ELF-1 (cell line): ENCODE measurements around the gene ACAD10.
"Not testable (repeated sequence)": the region's sequence is repeated elsewhere in the genome, so short reads cannot be mapped to it uniquely, and the experiment has no call there.

Source experiments
- DNase-seq: peaks from one replicate; pipeline ENCODE4 v3.0.0-alpha.2; 2016; ENCODE audit warnings: low read depth, low spot score

The ACAD10 gene

GRCh38 chr12:111685811-111686573, at the start of gene ACAD10, which contains the start of gene BRAP:
Gene ACAD10, plus strand, starts transcription at chr12:111686053. Its CDS starts 6,657 bp downstream, at chr12:111692710.
Gene BRAP, minus strand, starts transcription at chr12:111685956. Its CDS starts 164 bp downstream, at chr12:111685792.
- DNase-seq, result peak; percentile 98

DNA sequence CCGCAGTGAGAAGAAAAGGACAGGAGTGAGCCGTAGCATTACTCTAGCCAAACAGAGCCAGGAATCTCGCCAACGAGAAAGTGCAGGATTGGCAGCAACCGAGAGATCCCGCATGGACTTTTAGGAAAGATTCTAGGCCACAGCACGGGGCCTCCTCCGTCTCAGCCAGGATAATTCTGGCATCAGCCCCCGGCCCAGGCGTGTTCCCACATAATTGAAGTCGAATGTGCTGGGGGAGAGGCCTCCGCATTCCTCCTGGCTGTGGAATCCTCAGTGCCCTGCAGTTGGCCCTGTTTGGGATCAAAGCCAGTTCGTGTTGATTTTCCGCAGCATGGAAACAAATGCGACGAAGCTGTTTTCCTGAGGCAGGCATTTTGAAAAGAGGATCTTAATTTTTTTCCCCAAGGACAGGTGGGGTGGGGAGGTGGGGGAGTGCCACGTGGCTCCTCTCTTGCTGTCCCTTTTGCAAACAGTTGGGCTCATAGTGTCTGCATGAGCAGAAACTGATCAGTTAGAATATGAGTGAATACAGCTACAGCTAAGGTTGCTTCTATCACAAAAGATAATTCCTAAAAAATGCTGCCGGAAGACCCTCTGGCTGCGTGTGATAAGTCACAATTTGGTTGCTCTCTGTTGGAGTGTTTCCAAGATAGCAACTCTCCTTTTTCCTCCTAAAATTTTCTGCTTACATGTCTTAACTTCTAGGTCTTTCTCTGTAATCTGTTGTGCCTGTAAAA, 49.5 kb upstream of the ACAD10 start:
- peak; percentile 86 for DNase-seq

DNA sequence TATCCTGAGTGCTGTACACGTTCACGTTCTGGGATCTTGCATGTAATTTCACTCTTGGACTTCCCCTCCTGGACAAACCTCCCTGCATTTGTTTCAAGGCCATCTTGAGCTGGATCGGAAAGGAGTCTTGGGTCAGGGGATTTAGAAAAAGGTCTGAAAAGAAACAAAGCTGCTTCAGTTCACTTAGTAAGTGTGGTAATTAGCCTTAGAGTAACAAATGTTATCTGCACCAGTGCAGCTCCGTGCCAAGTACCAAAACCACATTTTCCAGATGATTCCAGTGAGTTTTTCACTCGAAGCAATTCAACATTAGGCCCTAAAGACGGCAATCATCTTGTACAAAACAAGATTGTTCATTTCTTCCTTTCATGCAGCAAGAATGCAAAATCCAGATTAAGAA, 47.3 kb upstream of the ACAD10 start:
- DNase-seq, result no peak

DNA sequence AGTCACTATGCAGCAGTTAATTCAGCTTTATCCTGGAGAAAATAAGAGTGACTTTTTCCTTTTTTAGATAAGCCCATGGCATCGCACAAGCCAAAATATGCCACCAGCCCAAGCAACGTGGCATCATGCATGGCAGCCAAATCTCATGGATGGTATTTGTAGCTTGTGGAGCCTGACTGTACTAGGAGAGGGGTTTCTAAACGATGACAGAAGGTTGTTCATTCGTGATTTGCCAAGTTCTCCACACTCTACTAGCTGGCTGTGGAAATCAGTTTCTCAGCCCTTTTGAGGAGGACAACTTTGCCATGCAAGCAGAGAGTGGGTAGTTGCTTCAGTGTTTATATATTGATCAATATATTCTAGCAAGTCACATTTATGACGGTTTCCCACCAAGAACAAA, 45.3 kb upstream of the ACAD10 start:
- no peak for DNase-seq

- no peak for DNase-seq
These were observed 43.0 kb upstream of the ACAD10 start for GRCh38 chr12:111642681-111643426.

- DNase-seq, result no peak
These were observed 42.4 kb upstream of the ACAD10 start for GRCh38 chr12:111643427-111643826.

DNA sequence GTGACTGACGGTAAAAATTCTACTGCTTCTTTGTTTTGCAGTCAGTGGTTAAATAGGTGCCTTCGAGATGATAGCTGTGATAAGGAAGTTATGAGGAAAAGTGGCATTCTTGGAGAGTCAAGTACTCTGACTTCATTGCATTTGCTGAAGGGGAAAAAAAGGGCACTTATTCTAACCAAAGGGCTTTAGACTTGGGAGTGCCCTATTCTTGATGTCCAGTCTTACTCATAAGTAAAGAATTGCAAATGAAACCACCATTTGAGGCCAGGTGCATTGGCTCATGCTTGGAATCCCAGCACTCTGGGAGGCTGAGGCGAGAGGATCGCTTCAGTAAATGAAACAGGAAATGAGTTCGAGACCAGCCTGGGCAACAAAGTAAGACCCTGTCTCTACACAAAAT, 40.4 kb upstream of the ACAD10 start:
- DNase-seq, result no peak

DNA sequence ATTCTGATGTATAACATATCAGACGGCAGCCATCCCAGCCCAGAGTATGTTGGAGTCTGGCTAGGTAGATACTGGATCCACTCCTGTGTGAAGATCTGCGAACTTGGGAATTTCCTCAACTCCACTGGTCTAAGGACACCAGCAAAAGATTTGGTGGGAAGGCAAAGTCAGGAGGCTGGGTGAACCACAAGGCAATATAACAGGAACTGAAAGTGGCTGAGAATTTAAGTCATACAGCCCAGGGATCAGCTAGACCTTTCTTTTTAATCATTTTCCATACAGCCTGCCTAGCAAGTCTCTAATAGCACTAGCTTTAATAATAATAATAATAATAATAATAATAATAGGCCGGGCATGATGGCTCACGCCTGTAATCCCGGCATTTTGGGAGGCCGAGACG, 34.9 kb upstream of the ACAD10 start:
- DNase-seq, result no peak

DNA sequence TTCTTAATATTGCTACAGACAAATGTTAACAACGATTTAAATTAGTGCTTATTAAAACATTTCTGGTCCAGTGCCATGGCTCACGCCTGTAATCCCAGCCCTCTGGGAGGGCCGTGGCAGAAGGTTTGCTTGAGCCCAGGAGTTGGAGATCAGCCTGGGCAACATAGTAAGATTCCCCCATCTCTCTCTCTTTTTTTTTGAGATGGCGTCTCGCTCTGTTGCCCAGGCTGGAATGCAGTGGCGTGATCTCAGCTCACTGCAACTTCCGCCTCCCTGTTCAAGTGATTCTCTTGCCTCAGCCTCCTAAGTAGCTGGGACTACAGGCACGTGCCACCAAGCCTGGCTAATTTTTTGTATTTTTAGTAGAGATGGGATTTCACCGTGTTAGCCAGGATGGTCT, 33.3 kb upstream of the ACAD10 start:
- not testable (repeated sequence) for DNase-seq

DNA sequence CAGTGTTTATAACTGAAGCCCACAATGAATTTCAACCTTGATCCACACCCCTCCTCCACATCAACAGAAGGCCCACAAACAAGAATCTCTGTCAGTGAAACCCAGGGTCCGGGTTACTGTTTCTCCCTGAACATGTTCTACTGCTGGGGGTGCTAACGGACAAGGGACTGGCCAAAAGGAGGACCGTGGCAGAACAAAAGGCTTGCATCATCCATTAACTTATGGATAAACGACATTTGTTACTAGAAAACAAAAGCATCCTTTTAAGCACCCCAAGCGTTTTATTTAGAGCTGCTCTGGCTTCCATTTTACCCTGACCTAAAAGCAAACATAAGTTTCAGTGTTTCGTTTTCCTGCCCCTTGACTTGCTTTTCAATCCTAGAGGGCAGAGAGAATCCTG, 32.3 kb upstream of the ACAD10 start:
- no peak for DNase-seq

DNA sequence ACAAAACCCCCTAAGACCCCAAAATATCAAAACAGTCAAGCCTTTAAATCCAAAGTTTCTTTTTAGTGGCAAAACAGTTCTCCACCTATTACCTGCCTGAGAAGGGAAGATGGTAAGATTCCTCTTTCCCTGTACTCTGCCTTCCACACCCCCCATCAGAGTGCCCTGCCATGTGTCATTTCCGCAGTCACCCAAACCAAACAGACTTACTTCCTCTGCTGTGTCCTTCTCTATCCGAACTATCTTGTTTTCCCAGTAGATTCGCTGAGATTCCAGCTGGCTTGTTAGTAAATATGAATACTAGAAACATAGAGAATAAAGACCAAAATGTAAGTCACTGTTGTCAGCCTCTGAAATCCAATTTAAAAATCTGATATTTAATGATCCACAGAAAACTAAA, 30.5 kb upstream of the ACAD10 start:
- DNase-seq, result no peak

GRCh38 chr12:111656016-111656415, 29.8 kb upstream of the ACAD10 start:
- DNase-seq, result no peak

DNA sequence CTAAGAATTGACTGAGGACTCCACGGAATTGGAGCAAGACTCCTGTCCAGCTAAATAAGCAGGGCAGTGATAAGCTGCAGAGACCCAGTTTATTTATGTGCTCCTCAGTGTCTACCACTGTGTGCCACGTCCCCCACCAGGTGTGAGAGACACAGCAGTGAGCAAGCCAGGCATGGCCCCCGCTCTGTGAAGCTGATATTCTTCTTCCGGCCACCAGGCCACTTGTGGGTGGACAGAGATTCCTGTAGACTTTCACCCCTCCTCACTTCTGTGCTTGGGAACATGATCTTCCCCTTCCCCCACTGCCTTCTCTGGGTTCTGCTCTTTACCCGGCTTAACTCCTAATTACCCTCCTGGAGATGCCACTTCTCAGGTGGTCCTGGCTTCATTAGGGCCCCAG, 21.4 kb upstream of the ACAD10 start:
- DNase-seq, result no peak

DNA sequence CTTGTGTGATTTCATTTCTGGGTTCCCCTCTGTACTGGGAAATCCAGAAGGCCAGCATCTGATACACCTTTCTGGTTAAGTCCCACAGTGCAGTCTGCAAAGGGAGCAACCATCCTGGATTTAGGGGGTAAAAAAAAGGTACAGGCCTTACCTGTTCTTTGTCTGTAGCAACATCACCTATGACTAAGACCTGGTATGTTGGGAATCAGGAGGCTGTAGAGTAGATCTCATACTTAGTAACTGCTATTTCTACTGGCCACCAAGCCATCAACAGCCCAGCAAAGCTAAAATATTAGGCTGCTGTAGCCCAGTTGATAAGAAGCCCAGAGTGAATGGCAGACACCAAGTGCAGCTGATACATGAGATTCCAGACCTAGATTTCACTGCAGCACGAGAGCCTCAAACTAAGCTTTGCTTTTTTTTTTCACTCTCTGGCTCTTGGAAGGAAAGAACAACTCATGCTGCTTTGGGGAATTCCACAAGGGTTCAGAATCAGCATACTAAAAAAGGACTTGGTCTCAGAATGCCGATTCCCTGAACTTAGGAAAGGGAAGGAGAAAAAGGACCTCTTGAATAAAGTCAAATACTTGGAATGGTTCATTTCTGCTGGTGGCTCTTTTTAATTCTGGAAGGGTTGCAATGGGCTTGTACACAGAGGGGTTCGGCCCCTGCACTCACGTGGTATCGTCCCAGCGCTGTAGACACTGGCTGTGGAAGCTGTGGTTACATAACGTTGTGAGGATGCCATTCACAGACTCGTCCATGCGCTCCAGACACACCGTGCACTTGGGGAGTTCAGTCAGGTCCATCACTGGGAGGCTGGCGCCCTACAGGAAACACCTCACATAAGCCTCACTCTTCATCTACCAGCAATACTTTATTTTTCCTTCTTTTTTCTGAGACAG, 20.6 kb upstream of the ACAD10 start:
- no peak for DNase-seq

- DNase-seq, result no peak
These were observed 13.0 kb upstream of the ACAD10 start for GRCh38 chr12:111672822-111673381.

GRCh38 chr12:111673503-111673902, 12.3 kb upstream of the ACAD10 start:
- no peak for DNase-seq

DNA sequence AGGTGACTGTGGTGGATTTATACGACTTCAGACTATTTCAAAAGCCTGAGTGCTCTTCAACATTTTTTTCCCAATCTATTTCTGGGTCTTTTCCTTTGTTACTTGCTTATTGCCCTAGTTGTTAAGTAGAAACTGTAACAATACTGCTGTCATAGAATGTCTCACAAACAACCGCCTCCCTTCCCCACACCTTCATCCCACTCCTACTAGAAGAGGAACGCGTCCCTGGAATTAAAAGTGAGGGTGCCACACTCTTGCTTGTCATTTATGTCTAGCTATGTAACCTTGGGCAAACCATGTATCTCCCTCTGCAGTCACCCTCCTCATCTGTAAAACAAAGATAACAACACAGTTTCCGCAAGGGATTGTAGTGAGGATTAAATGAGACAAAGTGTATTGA, 8.7 kb upstream of the ACAD10 start:
- no peak for DNase-seq

DNA sequence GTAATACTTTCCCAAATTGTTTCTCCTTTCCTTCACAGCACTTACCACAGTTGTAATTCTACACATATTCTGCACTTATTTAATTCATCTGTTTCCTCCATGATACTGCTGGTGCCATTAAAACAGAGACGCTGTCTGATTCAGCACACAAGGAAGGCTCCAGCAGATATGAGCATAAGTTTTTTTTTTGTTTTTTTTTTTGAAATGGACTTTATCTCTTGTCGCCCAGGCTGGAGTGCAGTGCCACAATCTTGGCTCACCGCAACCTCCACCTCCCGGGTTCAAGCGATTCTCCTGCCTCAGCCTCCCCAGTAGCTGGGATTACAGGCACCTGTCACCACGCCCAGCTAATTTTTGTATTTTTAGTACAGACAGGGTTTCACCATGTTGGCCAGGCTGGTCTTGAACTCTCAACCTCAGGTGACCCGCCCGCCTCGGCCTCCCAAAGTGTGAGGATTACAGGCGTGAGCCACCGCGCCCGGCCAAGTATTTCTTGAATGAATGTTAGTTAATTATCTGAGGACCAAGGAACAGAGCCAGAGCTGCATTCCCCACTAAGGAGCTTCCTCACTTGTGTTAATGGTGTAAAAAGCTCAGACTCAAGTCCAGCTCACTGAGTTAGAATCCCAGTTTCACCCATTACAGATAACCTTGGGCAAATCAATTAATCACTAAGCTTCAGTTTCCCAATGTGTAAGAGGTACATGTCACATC, 1.2 kb upstream of the ACAD10 start:
- DNase-seq, result peak; percentile 14

GRCh38 chr12:111685322-111685810, 487 bp upstream of the ACAD10 start:
- DNase-seq, result no peak

DNA sequence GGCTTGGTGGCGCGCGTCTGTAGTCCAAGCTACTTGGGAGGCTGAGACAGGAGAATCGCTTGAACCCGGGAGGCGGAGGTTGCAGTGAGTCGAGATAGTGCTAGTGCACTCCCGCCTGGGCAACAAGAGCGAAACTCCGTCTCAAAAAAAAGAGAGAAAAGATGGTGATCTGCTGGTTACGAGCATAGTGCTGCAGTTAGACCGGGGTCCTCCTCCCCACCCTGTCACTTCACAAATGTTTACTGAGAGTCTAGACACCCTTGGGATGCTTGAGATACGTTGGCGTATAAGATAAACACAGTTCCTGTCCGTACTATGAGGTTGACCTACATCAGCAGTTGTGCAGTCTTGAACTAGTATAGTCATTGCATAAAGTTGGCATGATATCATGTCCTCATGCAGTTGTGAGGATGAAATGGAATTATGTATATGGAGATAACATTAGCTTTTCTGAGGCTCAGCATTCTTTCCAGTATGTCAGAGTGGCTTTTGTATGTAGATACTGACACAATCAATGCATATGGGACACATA, 787 bp downstream of the ACAD10 start:
- no peak for DNase-seq
